Measurements from ENCODE around the gene MAPKBP1.

MAPKBP1 gene

DNA sequence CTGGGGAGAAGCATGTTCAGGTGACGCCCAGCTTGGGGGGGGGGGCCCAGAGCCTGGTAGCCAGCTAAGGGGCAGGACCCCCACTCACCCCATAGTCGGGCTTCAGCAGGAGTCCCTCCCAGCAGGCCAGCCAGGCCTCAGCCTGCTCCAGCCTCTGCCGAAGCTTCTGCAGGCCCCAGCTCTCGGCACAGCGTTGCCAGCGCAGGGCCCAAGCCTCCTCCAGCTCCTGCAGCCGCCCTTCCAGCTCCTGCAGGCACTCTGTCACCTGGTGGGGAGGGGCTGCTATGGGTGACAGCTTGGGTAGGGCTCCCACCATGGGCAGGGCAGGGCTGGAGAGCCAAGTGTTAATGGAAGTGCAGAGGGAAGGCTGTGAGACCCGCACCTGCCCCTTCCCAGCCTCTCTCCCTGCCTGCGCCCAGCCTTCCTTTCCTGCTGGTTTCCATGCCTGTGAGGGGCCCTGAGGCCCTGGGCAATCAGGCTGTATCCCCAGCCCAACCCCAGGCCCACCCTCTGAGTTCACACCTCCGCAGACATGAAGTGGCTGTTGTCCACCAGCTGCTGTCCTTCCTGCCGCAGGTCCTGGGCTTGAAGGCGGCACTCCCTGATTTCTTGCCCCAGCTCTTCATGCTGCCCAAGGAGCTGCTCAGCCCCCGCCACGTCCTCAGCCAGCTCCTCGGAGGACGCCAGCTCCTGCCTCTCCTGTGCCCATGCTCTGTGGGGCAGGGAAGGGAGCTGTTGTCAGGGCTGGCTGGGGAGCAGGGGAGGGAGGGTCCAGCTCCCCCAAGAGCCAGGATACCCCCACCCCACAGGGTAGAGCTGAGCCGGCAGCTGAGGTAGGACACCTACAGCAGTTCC, 78.7 kb downstream of the MAPKBP1 start:
- no peak for DNase-seq

DNA sequence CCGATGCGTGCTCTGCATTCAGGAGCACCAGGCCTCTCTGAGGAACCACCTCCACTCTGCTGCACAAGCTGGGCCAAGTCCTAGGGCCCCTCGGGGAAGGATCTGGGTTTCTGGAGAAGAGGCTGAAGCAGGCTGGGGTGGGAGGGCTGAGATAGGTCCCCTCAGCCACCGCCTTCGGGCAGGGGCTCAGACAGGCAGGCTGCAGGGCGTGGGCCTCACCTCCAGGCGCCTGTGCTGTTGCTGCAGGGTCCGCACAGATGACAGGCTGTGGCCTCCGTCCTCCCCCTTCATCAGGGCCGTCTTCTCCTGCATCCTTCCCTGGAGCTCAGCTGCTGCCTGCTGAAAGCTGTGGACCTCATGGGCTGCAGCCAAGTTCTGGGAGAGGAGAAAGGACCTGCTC, 79.5 kb downstream of the MAPKBP1 start:
- no peak for DNase-seq

DNA sequence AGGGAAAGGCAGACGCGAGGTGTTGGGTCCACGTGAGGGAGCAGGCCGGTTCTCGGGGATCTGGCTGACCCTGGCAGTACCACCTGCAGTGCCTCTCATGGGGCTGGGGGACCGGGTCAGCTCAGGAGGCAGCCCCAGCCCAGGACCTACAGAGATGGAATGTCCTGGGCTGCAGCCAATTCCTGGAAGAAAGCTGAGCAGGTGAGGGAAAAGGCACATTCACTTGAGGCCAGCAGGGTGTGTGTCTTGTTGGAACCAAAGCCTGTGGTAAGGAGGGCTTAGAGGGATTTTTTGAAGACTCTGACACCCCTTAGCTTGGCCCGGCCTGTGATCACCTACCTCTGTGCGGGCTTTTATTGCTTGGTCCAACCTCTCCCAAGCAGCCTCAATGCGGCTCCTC, 80.2 kb downstream of the MAPKBP1 start:
- DNase-seq = no peak

DNA sequence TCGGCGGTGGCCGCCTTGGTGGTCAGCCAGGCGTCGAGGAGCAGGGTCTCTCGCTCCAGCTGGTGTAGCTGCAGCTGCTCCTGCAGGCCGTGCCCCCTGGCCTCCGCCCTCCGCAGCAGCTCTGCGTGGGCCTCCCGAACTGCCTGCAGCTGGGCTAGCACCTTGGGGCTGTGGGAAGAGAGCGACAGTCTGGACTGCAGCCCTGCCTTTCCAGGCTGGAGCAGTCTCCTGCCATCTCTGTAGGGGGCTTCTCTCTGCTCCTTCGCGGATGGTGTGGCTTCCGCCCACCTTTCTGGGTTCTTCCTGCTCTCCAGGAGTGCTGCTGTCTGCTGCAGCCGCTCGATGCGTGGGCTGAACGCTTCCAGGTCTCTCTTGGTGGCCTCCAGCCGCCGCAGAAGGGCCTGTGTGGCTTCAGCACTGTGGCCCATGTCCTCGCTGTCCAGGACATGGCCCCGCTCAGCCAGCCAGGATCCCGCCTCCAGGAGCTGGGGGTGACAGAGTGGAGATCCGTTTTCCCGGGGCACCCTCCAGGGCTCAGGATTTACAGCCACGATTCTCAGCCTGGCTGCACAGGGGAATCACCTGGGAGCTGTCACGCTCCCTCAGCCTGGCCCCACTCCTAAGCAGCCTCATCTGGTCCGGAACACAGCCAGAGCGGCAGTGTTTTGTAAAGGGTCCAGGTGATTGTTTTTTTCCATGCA, 81.1 kb downstream of the MAPKBP1 start:
- DNase-seq = no peak

DNA sequence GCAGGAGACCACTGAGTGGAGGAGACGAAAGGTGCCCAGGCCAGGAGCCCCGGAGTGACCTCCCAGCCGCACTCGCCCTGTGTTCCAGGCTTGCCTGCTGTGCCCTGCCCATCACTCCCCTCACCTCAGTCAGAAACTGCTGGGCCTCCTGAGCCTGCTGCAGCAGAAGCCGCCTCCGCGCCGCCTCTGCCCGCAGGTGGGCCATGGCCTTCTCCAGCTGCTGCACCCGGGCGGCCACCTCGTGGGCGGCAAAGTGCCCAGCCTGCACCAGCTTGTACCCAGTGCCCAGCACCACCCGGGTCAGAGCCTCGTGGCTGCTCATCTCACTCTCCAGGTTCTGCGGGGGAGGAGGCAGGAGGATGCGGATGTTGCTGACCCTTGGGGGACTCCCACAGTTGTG, 82.0 kb downstream of the MAPKBP1 start:
- no peak for DNase-seq

DNA sequence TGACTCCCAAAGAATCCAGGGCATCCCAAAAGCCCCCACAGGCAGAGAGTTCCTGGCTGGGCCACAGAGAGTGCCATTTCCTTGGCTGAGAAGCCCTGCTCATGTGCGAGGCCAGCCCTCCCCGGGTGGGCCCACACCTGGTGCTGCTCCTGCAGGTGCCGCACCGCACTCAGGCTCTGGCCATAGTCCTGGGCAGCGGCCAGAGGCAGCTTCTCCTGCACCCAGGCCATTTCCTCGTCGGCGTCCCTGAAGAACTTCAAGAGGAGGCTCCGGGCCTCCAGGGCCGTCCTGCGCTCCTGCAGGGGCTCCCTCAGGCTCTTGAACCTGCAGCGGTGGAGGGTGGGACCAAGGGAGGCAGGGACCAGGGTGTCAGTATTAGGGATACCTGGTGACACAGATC, 82.4 kb downstream of the MAPKBP1 start:
- DNase-seq = no peak

DNA sequence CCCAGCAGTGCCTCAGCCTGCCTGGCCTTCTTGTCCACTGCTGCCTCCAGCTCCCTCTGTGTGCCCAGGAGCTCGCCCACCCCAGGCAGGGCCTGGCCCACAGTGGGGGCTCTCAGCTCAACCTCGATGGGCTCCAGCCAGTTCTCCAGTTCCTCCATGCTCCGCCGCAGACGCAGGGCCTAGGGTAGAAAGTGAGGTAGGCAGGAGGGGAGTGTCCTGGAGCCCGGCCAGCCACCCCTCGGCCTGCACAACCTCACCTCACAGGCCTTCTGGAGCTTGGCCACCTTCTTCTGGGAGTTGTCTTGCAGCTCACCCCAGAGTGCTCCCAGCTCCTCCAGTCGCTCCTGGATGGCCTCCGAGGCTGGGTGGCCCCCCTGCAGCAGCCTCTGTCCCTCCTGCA, 83.0 kb downstream of the MAPKBP1 start:
- no peak for DNase-seq

DNA sequence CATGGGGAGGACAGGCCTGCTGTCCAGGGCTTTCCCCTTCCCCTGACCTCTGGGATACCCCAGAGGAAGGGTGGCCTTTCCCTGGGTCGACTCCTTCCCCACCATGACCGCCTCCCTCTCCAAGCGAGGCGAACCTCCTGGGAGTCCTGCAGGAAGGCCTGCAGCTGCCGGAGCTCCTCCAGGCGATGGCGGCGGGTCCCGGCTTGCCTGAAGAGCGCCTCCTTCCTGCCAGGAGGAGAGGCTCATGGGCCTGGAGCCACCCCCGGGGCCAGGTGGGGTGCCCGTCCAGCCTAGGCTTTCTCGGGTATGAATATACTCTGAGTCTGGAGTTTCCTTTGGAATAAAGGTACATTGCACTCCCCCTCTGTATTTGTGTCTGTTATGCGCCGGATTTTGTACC, 84.5 kb downstream of the MAPKBP1 start:
- no peak for DNase-seq

DNA sequence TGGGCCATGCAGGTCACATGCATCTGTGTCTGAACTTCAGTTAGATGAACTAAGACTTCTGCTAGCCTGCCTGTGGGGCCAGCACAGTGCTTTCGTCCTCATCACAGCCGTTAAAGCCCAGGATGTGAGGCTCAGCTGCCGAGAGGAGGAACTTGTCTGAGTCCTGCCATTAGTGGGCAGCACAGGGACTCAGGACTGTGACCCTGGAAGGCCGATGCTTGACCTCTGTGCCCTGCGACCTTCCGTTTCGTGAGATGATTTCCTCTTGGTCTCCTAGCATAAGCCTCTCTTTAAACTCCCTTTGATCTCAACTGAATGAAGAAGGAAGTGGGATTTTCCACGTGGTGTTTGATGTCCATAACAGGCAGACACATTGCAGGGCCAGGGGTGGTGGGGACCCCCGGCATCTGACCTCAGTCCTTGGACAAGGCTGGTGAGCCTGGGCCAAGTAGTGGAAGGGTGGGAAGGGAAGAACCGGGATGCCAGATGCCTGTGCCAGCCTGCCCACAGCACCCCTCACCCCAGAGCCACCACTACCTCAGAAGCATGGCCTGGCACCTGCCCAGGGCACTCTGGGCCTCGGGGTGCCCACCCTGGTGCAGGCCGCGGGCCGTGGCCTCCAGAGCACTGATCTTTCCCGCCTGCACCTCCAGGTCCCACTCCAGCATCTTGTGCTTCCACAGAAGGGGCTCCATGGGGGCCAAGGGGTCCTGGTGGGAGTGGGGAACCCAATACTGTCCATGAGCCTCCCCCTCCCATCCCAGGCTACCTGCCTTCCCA, 86.0 kb downstream of the MAPKBP1 start:
- no peak for DNase-seq

DNA sequence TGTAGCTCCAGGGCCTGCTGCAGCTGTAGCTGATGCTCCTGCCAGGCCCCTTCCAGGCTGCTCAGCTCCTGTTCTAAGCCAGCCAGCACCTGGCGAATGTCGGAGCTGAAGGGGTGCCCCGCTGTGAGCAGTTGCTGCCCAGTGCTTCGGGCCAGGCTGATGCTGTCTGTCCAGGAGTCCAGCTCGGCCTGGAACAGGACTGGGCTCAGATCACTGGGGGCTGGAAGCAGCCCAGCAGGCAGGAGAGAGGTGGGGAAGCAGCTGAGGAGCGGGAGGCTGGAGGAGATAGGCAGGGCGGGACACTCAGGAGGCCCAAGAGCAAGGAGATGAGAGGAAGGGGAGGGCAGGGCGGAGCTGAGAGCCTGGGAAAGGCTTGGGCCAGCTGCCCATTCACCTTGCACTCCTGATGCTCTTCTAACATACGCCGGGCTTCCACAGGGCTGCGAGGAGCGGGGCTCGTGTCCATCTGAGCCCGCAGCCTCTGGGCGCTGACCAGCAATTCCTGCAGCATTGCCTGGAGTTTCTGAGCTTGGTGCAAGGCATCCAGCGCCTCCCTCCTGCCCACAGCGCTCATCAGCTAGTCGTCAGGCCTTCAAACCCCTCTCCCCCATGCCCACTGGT, 87.6 kb downstream of the MAPKBP1 start:
- no peak for DNase-seq

DNA sequence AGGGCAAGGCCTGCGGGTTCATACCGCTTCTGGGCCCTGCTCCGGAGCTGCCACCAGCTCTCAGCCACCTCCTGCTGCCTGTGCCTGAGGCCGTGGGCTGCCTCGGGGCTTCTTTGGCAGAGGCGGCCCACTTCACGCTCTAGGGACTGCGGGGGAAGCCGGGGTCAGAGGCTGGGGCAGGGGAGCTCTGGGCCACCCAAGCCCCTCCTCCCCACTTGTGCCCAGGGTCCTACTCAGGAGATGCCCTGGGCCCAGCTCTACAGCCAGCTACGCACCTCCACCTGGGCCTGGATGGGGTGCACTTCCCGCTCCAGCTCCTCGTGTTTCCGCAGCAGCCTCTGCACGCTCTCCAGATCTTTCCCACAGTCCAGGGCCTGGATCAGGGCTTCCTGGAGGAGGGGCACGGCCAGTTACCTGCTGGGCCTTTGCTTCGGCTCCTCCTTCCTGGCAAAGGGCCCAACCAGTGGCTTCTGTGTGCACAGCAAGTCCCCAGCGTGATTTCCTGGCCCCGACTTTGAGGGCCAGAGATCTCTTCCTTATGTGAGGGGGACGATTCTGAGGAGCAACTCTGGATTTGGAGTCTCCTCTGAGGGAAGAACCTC, 88.3 kb downstream of the MAPKBP1 start:
- no peak for DNase-seq

DNA sequence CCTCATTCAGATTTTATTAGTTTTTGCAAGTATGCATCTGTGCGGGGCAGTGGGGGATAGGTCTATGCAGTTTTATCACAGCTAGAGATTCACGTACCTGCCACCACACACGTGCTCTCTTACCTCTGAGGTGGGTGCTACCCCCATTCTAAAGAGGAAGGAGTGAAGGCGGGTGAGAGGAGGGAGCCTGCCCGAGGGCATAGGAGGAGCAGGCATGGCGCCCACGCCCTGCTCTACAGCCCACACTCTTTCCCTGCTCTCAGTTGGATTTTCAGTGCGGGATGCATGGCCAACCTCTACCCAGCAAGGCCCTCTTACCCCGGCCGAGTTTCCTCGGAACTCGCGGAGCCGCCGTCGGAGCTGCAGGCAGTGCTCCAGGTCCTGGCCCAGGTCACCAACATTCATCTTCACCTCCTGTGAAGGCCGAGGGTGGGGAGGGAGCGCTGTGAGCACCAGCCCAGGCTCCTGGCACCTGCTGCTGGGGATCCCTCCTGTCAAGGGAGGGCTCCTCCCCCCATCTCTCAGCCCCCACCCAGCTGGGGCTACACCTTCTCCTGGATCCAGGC, 91.3 kb downstream of the MAPKBP1 start:
- DNase-seq = no peak

DNA sequence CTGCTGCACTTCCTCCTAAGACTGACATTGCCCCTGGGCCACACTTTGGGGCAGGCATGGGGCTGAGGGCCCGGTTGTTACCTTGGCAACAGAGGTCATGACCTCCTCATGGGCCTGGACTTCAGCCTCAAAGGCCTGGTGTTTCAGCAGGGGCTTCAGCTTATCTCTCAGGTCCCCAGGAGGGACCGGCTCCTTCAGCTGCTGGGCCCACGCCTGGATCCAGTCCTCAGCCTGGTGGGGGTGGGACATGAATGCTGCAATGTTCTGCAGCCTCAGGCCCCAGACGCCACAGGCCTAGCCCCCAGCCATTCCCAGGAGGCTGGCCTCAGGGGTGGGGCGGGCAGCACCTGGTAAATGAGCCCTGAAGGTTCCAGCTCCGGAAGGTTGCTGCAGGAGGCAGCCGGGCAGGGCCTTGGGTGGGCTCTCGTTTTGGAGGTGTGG, 92.0 kb downstream of the MAPKBP1 start:
- no peak for DNase-seq

DNA sequence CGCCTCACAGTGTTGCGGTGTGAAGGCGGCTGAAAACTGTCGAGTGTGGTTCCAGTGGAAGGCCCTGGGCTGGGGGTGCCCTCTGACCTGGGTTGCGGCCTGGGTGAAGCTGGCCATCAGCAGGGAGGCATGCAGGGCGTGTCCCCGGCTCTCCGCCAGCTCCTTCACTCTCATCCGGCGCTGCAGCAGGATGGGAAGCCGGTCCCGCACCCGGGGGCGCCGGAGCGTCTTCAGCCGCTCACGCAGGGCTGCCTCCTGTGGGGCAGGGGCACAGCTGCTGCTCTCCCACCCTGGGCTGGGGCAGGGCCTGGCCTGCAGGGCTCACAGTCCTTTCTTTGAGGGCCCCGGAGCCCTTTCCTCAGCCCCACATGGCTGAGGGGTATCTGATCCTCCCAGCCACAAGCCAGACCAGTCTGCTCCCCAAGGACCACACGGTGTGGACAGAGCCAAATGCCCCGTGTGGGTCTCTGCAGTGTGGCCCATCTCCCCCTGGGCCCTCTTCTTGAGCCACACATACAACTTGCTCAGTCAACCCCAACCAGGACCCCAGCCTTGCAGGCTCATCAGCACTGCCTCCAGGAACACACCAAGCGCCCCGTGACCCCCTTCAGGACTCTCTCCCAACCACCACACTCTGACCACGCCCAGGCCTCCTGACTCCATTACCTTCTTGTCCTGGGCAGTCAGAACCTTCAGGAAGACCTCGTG, 92.7 kb downstream of the MAPKBP1 start:
- DNase-seq = no peak

DNA sequence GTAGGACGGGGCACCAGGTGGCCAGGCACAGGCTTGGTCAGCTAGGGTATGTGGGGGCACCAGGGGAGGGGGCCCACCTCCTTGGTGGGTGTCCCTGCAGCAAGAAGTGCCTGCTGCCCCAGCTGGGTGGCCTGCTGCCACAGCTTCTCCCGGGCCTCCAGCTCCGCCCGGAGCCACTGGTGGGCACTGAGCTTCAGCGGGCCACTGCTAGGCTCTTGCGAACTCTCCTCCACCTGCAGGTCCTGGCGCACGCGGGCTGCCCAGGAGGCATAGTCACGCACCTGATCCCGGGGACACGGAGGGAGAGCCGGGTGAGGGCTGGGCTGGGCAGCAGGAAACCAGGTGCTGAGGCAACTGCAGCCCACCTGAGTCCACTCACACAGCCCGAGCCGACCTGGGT, 94.0 kb downstream of the MAPKBP1 start:
- DNase-seq = no peak

DNA sequence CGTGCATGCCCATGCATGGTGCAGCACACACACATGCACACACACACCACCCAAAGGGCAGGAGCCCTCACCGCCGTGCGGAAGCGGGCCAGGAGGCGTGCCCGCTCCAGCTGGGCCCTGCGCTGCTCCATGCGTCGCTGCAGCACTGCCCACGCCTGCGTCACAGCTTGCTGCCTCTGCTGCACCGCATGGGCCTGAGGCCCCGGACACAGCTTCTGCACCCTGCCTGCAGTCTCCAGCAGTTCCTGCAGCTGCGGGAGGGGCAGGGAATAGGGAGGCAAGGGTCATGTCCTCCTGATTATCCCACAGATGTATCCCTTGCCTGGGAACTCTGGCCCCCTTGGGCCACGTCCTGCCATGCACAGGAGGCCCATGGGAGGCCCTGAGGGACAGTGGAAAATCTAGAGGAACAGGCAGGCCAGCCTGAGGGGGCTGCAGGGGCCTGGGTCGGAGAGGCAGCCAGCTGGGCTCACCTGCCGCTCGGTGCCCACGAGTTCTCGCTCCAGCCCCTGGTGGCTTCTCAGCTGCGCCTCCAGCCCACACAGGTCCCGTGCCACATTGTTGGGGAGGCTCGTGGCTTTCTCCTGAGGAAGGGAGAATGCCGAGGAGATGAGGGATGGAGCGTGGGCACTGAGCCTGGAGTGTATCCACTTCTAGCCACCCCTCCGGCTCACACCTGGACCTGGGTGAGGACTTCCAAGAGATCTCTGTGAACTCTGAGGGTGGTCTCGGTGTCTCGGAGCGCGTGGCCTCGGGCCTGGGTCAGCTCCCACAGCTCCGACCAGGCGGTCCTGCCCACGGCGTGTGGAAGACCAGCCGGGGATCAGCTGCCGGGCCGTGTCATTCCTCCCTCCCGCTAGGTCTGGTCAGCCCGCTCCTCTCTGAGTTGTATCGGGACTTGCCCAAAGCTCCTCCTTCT, 95.7 kb downstream of the MAPKBP1 start:
- no peak for DNase-seq

DNA sequence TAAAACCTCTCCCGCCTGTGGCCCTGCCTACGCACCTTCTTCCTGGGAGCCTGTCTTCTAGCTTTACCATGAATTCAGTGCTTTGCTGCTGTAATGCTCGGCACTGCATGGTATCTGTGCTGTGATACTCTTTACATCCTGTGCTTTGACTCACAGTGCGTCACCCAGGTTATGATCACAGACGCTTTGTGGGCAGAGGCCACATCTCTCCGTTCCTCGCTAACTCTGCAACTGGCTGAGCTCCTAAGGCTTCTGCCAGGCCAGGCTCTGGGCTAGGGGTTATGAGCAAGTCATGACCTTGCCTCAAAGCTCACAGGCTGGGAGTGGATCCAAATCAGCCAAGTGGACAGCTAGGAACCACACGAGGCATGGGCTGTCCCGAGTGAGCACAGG, 96.4 kb downstream of the MAPKBP1 start:
- DNase-seq = no peak

DNA sequence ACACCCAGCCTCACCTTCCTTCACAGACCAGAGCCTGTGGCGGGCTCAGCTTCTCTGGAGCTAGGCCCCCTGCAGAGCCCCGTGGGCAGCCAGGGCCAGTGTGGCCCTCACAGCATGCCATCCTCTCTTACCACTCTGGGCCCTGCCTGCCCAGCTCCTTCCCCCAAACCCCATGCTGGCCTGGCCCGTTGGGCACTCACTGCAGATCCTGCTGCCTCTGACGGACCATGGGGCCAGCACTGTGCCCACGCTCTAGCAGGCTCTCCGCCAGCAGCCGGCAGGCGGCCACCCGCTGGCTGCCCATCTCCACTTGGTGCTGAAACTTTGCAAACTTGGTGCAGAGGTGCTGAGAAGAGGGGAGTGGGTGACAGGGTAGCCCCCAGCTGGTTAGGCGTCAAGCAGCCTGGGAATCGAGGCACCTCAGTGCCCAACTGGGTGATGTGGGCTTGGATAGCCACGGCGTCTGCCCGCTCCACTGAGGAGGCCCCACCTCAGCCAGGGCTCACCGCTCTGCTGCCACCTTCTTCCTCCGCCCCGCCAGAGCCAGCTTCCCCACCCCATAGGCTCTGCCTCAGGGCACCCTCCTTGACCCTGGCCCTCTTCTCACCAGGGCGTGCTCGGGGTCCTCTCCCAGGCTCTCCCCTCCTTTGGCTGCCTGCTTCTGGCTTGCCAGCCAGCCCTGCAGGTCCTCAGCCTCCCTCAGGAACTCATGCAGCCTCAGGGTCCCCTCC, 97.1 kb downstream of the MAPKBP1 start:
- DNase-seq = no peak

DNA sequence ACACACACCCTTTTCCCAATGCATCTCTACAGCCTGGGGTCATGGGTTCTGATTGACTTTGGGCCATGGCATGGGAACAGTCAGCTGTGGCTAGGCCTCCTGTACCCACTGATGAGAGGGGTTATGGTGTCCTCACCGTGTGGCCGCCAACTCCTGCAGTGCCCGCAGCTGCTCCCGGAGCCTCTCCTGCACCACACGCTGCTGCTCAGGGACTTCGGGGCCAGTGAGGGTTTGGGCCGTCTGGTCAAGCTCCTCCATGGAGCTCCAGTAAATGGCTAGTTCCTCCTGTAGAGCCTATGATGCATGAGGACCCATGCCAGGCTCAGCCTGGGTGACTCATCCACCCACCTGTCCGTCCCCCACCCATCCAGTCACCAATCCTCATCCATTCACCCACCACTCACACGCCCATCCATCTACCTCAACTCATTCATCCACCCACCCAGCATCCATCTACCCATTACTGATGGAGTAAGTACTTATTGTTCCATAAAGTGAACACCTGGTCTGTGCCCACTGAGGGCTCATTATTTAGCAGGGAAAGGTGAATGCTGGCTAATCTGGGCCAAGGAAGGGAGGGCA, 98.0 kb downstream of the MAPKBP1 start:
- DNase-seq = no peak

DNA sequence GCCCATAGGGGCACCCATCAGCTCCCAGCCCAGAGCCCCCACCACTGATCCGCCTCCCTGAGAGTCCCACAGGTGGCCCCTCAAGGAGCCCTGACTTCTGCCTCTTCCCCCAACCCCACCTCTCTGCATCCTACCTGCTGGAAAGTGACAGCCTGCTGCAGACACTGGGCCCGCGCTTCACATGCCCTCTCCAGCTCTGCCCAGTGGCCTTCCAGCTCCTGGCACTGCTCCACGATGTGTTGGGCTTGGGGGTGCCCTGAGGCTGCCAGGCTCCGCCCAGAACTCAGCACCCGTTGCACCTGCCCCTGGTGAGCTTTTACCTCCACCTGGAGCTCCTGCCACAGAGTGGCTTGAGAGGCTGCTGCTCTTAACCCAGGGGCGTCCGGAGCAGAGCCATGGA, 99.4 kb downstream of the MAPKBP1 start:
- DNase-seq = no peak
